ENCODE data around the gene GNAZ.

DNA sequence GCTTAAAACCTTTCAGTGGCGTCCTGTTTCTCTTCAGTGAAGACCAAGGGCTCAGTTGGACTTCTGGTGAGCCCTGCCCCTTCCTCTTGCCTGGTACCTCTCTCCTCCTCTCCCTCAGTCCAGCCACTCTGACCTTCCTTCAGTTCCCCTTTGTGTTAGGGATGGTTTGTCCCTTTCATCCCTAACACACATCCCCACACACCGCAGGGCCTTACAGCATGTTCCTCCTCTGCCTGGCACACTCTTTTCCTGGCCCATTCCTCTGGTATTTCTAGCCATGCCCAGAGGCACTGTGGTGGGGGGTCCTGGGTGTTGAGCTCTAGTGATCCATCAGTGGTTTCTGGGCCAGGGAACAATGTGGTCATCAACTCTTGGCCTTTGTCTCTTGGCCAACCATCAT lies 21.4 kb downstream of the GNAZ start:
- TF ChIP-seq TARDBP (IDR thresholded peaks at IDR 0.05) (no peak), FOXM1 (IDR thresholded peaks at IDR 0.05; ENCODE audit: borderline replicate concordance) (no peak), ELF4 (IDR thresholded peaks at IDR 0.05) (no peak), BHLHE40 (IDR thresholded peaks at IDR 0.05; ENCODE audit: borderline replicate concordance) (no peak), L3MBTL2 (conservative IDR thresholded peaks at IDR 0.05) (no peak), ARNT (IDR thresholded peaks at IDR 0.05) (no peak), SUZ12 (IDR thresholded peaks at IDR 0.05) (no peak), FOXA1 (IDR thresholded peaks at IDR 0.05) (no peak), LEF1 (IDR thresholded peaks at IDR 0.05; ENCODE audit: borderline replicate concordance) (no peak), CTBP1 (IDR thresholded peaks at IDR 0.05; ENCODE audit: borderline replicate concordance) (no peak)
- TF ChIP-seq, protein P1, sequence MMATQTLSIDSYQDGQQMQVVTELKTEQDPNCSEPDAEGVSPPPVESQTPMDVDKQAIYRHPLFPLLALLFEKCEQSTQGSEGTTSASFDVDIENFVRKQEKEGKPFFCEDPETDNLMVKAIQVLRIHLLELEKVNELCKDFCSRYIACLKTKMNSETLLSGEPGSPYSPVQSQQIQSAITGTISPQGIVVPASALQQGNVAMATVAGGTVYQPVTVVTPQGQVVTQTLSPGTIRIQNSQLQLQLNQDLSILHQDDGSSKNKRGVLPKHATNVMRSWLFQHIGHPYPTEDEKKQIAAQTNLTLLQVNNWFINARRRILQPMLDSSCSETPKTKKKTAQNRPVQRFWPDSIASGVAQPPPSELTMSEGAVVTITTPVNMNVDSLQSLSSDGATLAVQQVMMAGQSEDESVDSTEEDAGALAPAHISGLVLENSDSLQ (IDR thresholded peaks at IDR 0.05), result no peak

Measured in HEK293T (cell line).